ENCODE measurements around the gene SLC17A9. TPM values are rescaled to one million over a fixed set of nuclear protein-coding genes. Genes with fewer than 3 reads are reported as not detected.
"Not testable (repeated sequence)": the region's sequence is repeated elsewhere in the genome, so short reads cannot be mapped to it uniquely, and the experiment has no call there.

SLC17A9 gene
- total and polyA plus RNA-seq, 5 donors: 1.5 to 4.8 (median 2.5) TPM

- no peak for DNase-seq
- Histone ChIP-seq H3K9me3 (ENCODE audit: control insufficient read depth, low read length) (no peaks in the 10 kb centered on the region), H3K27me3 (ENCODE audit: control insufficient read depth, insufficient read depth) (no peaks in the 10 kb centered on the region), H3K4me1 (ENCODE audit: control insufficient read depth, insufficient read depth, low read length) (peaks cover 16% of the 10 kb centered on the region), H3K27ac (ENCODE audit: low read length) (peak overlapping the region; percentile 3), H3K4me3 (ENCODE audit: low read length) (no peak overlapping the region)
- intact Hi-C loops (cut with DNase I): no loop called here
- no peak for ATAC-seq
- 73% methylated on average over 14 of the region's 14 CpGs for WGBS
Observed at GRCh38 chr20:62922451-62922921, 30.0 kb upstream of the SLC17A9 start.

- peak overlapping the region; percentile 27 for H3K27ac ChIP-seq (ENCODE audit: low read length)
- H3K9me3 ChIP-seq (ENCODE audit: control insufficient read depth, low read length); H3K4me3 ChIP-seq (ENCODE audit: low read length); H3K27me3 ChIP-seq (ENCODE audit: control insufficient read depth, insufficient read depth); ATAC-seq; intact Hi-C loops (cut with DNase I): not testable (repeated sequence)
- peak in 2 of 3 donors; percentile 43 to 68 for DNase-seq
- WGBS: 56% methylated on average over 17 of the region's 17 CpGs
- peaks cover 14% of the 10 kb centered on the region for H3K4me1 ChIP-seq (ENCODE audit: control insufficient read depth, insufficient read depth, low read length)
Observed at GRCh38 chr20:62923059-62923668, 29.3 kb upstream of the SLC17A9 start.

- Histone ChIP-seq H3K27me3 (ENCODE audit: control insufficient read depth, insufficient read depth) (no peaks in the 10 kb centered on the region), H3K4me1 (ENCODE audit: control insufficient read depth, insufficient read depth, low read length) (peaks cover 13% of the 10 kb centered on the region), H3K9me3 (ENCODE audit: control insufficient read depth, low read length) (no peaks in the 10 kb centered on the region), H3K4me3 (ENCODE audit: low read length) (no peak overlapping the region), H3K27ac (ENCODE audit: low read length) (peak overlapping the region; percentile 28)
- 48% methylated on average over 7 of the region's 7 CpGs for WGBS
- intact Hi-C loops (cut with DNase I): no loop called here
- no peak for DNase-seq
- no peak for ATAC-seq
Observed at GRCh38 chr20:62923669-62924441, 28.7 kb upstream of the SLC17A9 start.

- Histone ChIP-seq H3K9me3 (ENCODE audit: control insufficient read depth, low read length) (no peaks in the 10 kb centered on the region), H3K27ac (ENCODE audit: low read length) (peak overlapping the region; percentile 28), H3K27me3 (ENCODE audit: control insufficient read depth, insufficient read depth) (no peaks in the 10 kb centered on the region), H3K4me3 (ENCODE audit: low read length) (peak overlapping the region; percentile 97), H3K4me1 (ENCODE audit: control insufficient read depth, insufficient read depth, low read length) (peaks cover 13% of the 10 kb centered on the region)
- no peak for DNase-seq
- ATAC-seq: no peak
- 26% methylated on average over 12 of the region's 12 CpGs for WGBS
- intact Hi-C loops (cut with DNase I): no loop called here
Observed at GRCh38 chr20:62924442-62925075, 27.9 kb upstream of the SLC17A9 start.

GRCh38 chr20:62925076-62925419, 27.5 kb upstream of the SLC17A9 start:
- peak overlapping the region; percentile 97 for H3K4me3 ChIP-seq (ENCODE audit: low read length)
- H3K27me3 ChIP-seq (ENCODE audit: control insufficient read depth, insufficient read depth): no peaks in the 10 kb centered on the region
- WGBS: 2% methylated on average over 4 of the region's 4 CpGs
- intact Hi-C loops (cut with DNase I): no loop called here
- peaks cover 13% of the 10 kb centered on the region for H3K4me1 ChIP-seq (ENCODE audit: control insufficient read depth, insufficient read depth, low read length)
- DNase-seq (no peak), ATAC-seq (no peak)
- no peaks in the 10 kb centered on the region for H3K9me3 ChIP-seq (ENCODE audit: control insufficient read depth, low read length)
- peak overlapping the region; percentile 100 for H3K27ac ChIP-seq (ENCODE audit: low read length)

GRCh38 chr20:62925420-62926228, 26.9 kb upstream of the SLC17A9 start:
- intact Hi-C loops (cut with DNase I): no loop called here
- whole genome bisulfite sequencing: under 1% methylated on average over 63 of the region's 63 CpGs
- H3K4me1 ChIP-seq (ENCODE audit: control insufficient read depth, insufficient read depth, low read length): peaks cover 9% of the 10 kb centered on the region

GRCh38 chr20:62926229-62927127, 26.0 kb upstream of the SLC17A9 start, which contains the start of gene DIDO1:
Gene DIDO1 (minus strand): TSS chr20:62926505.
- under 1% methylated on average over 92 of the region's 92 CpGs for WGBS
- Histone ChIP-seq H3K27me3 (ENCODE audit: control insufficient read depth, insufficient read depth) (no peaks in the 10 kb centered on the region), H3K27ac (ENCODE audit: low read length) (peak within 1 kb of the TSS; percentile 100), H3K4me1 (ENCODE audit: control insufficient read depth, insufficient read depth, low read length) (peaks cover 9% of the 10 kb centered on the region), H3K9me3 (ENCODE audit: control insufficient read depth, low read length) (no peaks in the 10 kb centered on the region), H3K4me3 (ENCODE audit: low read length) (peak within 1 kb of the TSS; percentile 97)
- intact Hi-C loops (cut with DNase I): no loop called here
- peak; percentile 90 to 96 (median 95) for DNase-seq
- peak; percentile 87 to 91 for ATAC-seq

More at GRCh38 chr20:62925420-62926228, 26.9 kb upstream of the SLC17A9 start:
- ATAC-seq (peak in 1 of 2 donors; percentile 4), DNase-seq (peak in 2 of 3 donors; percentile 72 to 75)
- H3K4me3 ChIP-seq (ENCODE audit: low read length): peak overlapping the region; percentile 97
- no peaks in the 10 kb centered on the region for H3K27me3 ChIP-seq (ENCODE audit: control insufficient read depth, insufficient read depth)
- no peaks in the 10 kb centered on the region for H3K9me3 ChIP-seq (ENCODE audit: control insufficient read depth, low read length)
- peak overlapping the region; percentile 100 for H3K27ac ChIP-seq (ENCODE audit: low read length)

- WGBS: 67% methylated on average over 12 of the region's 12 CpGs
- Histone ChIP-seq H3K4me3 (ENCODE audit: low read length) (peak overlapping the region; percentile 97), H3K27ac (ENCODE audit: low read length) (no peak overlapping the region), H3K27me3 (ENCODE audit: control insufficient read depth, insufficient read depth) (no peaks in the 10 kb centered on the region), H3K4me1 (ENCODE audit: control insufficient read depth, insufficient read depth, low read length) (peaks cover 7% of the 10 kb centered on the region), H3K9me3 (ENCODE audit: control insufficient read depth, low read length) (no peaks in the 10 kb centered on the region)
- ATAC-seq: no peak
- intact Hi-C loops (cut with DNase I): no loop called here
- peak in 1 of 3 donors; percentile 54 for DNase-seq
Observed at GRCh38 chr20:62927128-62927705, 25.3 kb upstream of the SLC17A9 start.

- no peaks in the 10 kb centered on the region for H3K9me3 ChIP-seq (ENCODE audit: control insufficient read depth, low read length)
- peak overlapping the region; percentile 91 for H3K27ac ChIP-seq (ENCODE audit: low read length)
- no peak for ATAC-seq
- intact Hi-C loops (cut with DNase I): no loop called here
- H3K27me3 ChIP-seq (ENCODE audit: control insufficient read depth, insufficient read depth): no peaks in the 10 kb centered on the region
- 46% methylated on average over 14 of the region's 14 CpGs for WGBS
- H3K4me1 ChIP-seq (ENCODE audit: control insufficient read depth, insufficient read depth, low read length): peaks cover under 1% of the 10 kb centered on the region
- H3K4me3 ChIP-seq (ENCODE audit: low read length): peak overlapping the region; percentile 85
- DNase-seq: no peak
Observed at GRCh38 chr20:62928246-62928939, 24.1 kb upstream of the SLC17A9 start.

Data from right cardiac atrium (tissue), 5 donors.